ENCODE results near the gene PSME3. TPM values are rescaled to one million over a fixed set of nuclear protein-coding genes. Genes with fewer than 3 reads are reported as not detected.

Gene PSME3
- total and polyA plus RNA-seq, 2 of the 13 experiments (the other 11 are each of a cell fraction or from before 2014, with no cell fraction given): 66.3 to 135 TPM

- TF ChIP-seq TEF (CRISPR knock-in tag; IDR thresholded peaks at IDR 0.05) (no peak), ZNF160 (CRISPR knock-in tag; IDR thresholded peaks at IDR 0.05) (no peak), PLRG1 (conservative IDR thresholded peaks at IDR 0.05) (no peak), TEAD3 (CRISPR knock-in tag; optimal IDR thresholded peaks at IDR 0.05; ENCODE audit: borderline replicate concordance) (peak; percentile 52), TBX2 (CRISPR knock-in tag; IDR thresholded peaks at IDR 0.05; ENCODE audit: borderline replicate concordance) (peak; percentile 89), HMGA1 (CRISPR knock-in tag; conservative IDR thresholded peaks at IDR 0.05) (no peak), GFI1 (CRISPR knock-in tag; IDR thresholded peaks at IDR 0.05; ENCODE audit: borderline replicate concordance) (peak; percentile 78; the same call in 1 of the 2 replicates), MBNL3 (CRISPR knock-in tag; conservative IDR thresholded peaks at IDR 0.05) (no peak), ZNF629 (CRISPR knock-in tag; conservative IDR thresholded peaks at IDR 0.05) (peak; percentile 27; the same call in 1 of the 2 replicates), THAP11 (CRISPR knock-in tag; IDR thresholded peaks at IDR 0.05) (no peak), GZF1 (CRISPR knock-in tag; IDR thresholded peaks at IDR 0.05) (no peak), TRIM22 (IDR thresholded peaks at IDR 0.05) (no peak), GATA4 (IDR thresholded peaks at IDR 0.05; ENCODE audit: borderline replicate concordance, low read depth) (no peak), NCOA5 (CRISPR knock-in tag; IDR thresholded peaks at IDR 0.05) (no peak), MAFK (conservative IDR thresholded peaks at IDR 0.05 in 1 of 2, IDR thresholded peaks at IDR 0.05 in 1 of 2; ENCODE audit: low read length in 2 of 2) (no peak), PRMT3 (CRISPR knock-in tag; IDR thresholded peaks at IDR 0.05; ENCODE audit: borderline replicate concordance, low read depth) (no peak), MED13 (CRISPR knock-in tag; IDR thresholded peaks at IDR 0.05) (no peak), ZNF607 (CRISPR knock-in tag; IDR thresholded peaks at IDR 0.05; ENCODE audit: borderline replicate concordance) (no peak), HOXA9 (CRISPR knock-in tag; IDR thresholded peaks at IDR 0.05; ENCODE audit: borderline replicate concordance) (no peak), ZBTB1 (CRISPR knock-in tag; IDR thresholded peaks at IDR 0.05; ENCODE audit: borderline replicate concordance) (no peak), ZNF343 (CRISPR knock-in tag; IDR thresholded peaks at IDR 0.05) (no peak), SETDB1 (CRISPR knock-in tag; IDR thresholded peaks at IDR 0.05; ENCODE audit: borderline replicate concordance) (no peak), NAIF1 (CRISPR knock-in tag; IDR thresholded peaks at IDR 0.05; ENCODE audit: borderline replicate concordance) (no peak), PBX3 (CRISPR knock-in tag; IDR thresholded peaks at IDR 0.05; ENCODE audit: borderline replicate concordance) (peak; percentile 39; the same call in 1 of the 2 replicates), MBD4 (IDR thresholded peaks at IDR 0.05; ENCODE audit: borderline replicate concordance, low read length) (no peak), STAT5B (CRISPR knock-in tag; IDR thresholded peaks at IDR 0.05) (no peak)
- TF ChIP-seq, protein P1, sequence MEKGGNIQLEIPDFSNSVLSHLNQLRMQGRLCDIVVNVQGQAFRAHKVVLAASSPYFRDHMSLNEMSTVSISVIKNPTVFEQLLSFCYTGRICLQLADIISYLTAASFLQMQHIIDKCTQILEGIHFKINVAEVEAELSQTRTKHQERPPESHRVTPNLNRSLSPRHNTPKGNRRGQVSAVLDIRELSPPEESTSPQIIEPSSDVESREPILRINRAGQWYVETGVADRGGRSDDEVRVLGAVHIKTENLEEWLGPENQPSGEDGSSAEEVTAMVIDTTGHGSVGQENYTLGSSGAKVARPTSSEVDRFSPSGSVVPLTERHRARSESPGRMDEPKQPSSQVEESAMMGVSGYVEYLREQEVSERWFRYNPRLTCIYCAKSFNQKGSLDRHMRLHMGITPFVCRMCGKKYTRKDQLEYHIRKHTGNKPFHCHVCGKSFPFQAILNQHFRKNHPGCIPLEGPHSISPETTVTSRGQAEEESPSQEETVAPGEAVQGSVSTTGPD (CRISPR knock-in tag; IDR thresholded peaks at IDR 0.05): no peak
- TF ChIP-seq, protein P2, sequence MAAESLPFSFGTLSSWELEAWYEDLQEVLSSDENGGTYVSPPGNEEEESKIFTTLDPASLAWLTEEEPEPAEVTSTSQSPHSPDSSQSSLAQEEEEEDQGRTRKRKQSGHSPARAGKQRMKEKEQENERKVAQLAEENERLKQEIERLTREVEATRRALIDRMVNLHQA (CRISPR knock-in tag; IDR thresholded peaks at IDR 0.05): no peak
Measured at GRCh38 chr17:42891539-42892152, 58.4 kb downstream of the PSME3 start (continued).

Data from HepG2 (cell line).